GM12892 (cell line): ENCODE data around the gene PRDM10.

Source experiments
- POLR2A ChIP-seq: IDR thresholded peaks from 2 replicates; pipeline ENCODE4 v1.6.1; 2011; ENCODE audit warnings: low read depth, low read length, control low read depth
- POLR2AphosphoS5 ChIP-seq: IDR thresholded peaks from 2 replicates; pipeline ENCODE4 v1.6.1; 2011; ENCODE audit warnings: low read depth, low read length, control low read depth
- TAF1 ChIP-seq: IDR thresholded peaks from 2 replicates; pipeline ENCODE4 v1.6.1; 2011; ENCODE audit warnings: low read depth, mild to moderate bottlenecking, control low read depth, low read length, borderline replicate concordance

DNA sequence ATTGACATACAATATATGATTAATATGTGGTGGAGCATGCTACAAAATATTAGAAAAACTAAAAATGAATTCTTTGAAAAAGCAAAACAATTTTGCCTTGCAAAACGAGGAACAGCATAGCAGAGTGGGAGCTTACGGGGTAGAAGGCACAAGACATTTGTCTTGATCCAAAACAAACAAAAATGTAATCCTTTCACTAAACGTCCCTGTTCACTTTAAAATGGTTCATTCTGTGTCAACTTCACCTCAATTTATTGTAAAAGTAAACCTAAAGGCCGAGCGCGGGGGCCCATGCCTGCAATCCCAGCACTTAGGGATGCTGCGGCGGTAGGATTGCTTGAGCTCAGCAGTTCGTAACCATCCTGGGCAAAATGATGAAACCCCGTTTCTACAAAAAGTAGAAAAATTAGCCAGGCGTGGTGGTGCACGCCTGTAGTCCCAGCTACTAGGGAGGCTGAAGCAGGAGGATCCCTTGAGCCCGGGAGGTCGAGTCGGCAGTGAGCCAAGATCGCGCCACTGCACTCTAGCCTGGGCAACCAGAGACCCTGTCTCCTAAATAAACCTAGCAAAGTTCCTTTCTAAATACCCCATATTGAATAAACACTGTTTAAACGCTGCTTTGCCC is 2.0 kb downstream of the PRDM10 start:
- TF ChIP-seq POLR2A (no peak), POLR2AphosphoS5 (no peak), TAF1 (no peak)
